Inflammatory macrophage treated with lipopolysaccharide for 1 hour (primary cell): Measurements from ENCODE around the gene HIVEP3.
A peak's percentile ranks its signal among the peaks of the same experiment; 100 is the strongest.

ENCODE experiments used
- DNase-seq, 2 donors: peaks; one replicate each; pipeline ENCODE4 v3.0.0-alpha.2; 2020 to 2022

HIVEP3 gene

GRCh38 chr1:41868241-41868998 lies 50.3 kb downstream of the HIVEP3 start:
- peak; percentile 43 to 49 for DNase-seq

GRCh38 chr1:41866285-41866684 lies 52.4 kb downstream of the HIVEP3 start:
- DNase-seq, result no peak

GRCh38 chr1:41864471-41865040 lies 54.2 kb downstream of the HIVEP3 start:
- no peak for DNase-seq

- no peak for DNase-seq
These were observed 55.0 kb downstream of the HIVEP3 start for GRCh38 chr1:41863718-41864117.

- DNase-seq, result peak; percentile 59 to 75
These were observed 56.1 kb downstream of the HIVEP3 start for GRCh38 chr1:41862384-41863221.

- DNase-seq, result no peak
These were observed 57.0 kb downstream of the HIVEP3 start for GRCh38 chr1:41861535-41862383.

GRCh38 chr1:41860771-41861170 lies 58.0 kb downstream of the HIVEP3 start:
- no peak for DNase-seq

GRCh38 chr1:41860214-41860613 lies 58.5 kb downstream of the HIVEP3 start:
- no peak for DNase-seq

GRCh38 chr1:41859686-41860085 lies 59.0 kb downstream of the HIVEP3 start:
- DNase-seq, result peak; percentile 21 to 32

GRCh38 chr1:41856944-41857285 lies 61.8 kb downstream of the HIVEP3 start:
- no peak for DNase-seq

GRCh38 chr1:41856151-41856943 lies 62.4 kb downstream of the HIVEP3 start:
- DNase-seq, result no peak

- DNase-seq, result no peak
These were observed 63.0 kb downstream of the HIVEP3 start for GRCh38 chr1:41855713-41856112.

- no peak for DNase-seq
These were observed 64.8 kb downstream of the HIVEP3 start for GRCh38 chr1:41853907-41854306.

GRCh38 chr1:41852091-41852490 lies 66.6 kb downstream of the HIVEP3 start:
- no peak for DNase-seq

GRCh38 chr1:41851589-41851988 lies 67.1 kb downstream of the HIVEP3 start:
- peak; percentile 80 to 88 for DNase-seq

GRCh38 chr1:41850029-41850428 lies 68.7 kb downstream of the HIVEP3 start:
- DNase-seq, result no peak

- DNase-seq, result peak in 1 of 2 donors; percentile 30
These were observed 69.4 kb downstream of the HIVEP3 start for GRCh38 chr1:41849211-41849759.

- no peak for DNase-seq
These were observed 70.3 kb downstream of the HIVEP3 start for GRCh38 chr1:41848216-41848952.

- no peak for DNase-seq
These were observed 71.0 kb downstream of the HIVEP3 start for GRCh38 chr1:41847733-41848132.

- peak; percentile 39 to 59 for DNase-seq
These were observed 71.9 kb downstream of the HIVEP3 start for GRCh38 chr1:41846625-41847405.
